ENCODE measurements around the gene RBM5.
A peak's percentile ranks its signal among the peaks of the same experiment; 100 is the strongest.

Gene RBM5

DNA sequence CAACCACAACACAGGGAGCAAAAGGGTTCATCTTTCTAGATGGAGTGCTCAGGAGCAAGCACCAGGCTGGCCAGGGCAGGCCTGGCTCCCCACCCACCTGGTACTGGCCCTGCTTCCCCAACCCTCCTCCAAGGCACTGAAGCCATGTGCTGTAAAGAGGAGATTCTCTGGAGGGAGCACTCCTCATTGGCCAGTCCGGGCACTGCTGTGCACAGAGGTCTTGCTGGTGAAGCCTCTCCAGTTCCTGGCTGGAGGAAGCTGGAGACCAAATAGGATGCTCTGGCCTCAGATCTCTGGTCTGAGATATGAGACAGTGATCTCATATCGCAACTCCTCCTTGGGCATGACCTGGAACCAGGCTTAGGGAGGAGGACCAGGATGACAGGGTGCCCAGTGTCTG, 58.7 kb downstream of the RBM5 start:
- no peak overlapping the region for H3K27ac ChIP-seq (ENCODE audit: low read length)
- no peak overlapping the region for H3K4me3 ChIP-seq (ENCODE audit: low read length)
- no peaks in the 10 kb centered on the region for H3K27me3 ChIP-seq (ENCODE audit: insufficient read depth, low read length)
- H3K9ac ChIP-seq (ENCODE audit: low read depth, low read length) = no peak overlapping the region
- peaks cover 9% of the 10 kb centered on the region; the same call in 1 of the 2 replicates for H3K4me1 ChIP-seq (ENCODE audit: insufficient read depth, low read length)
- H3K9me3 ChIP-seq (ENCODE audit: insufficient read depth, low read depth, low read length) = no peaks in the 10 kb centered on the region
- no peaks in the 10 kb centered on the region for H3K36me3 ChIP-seq (ENCODE audit: insufficient read depth, low read depth, low read length)

DNA sequence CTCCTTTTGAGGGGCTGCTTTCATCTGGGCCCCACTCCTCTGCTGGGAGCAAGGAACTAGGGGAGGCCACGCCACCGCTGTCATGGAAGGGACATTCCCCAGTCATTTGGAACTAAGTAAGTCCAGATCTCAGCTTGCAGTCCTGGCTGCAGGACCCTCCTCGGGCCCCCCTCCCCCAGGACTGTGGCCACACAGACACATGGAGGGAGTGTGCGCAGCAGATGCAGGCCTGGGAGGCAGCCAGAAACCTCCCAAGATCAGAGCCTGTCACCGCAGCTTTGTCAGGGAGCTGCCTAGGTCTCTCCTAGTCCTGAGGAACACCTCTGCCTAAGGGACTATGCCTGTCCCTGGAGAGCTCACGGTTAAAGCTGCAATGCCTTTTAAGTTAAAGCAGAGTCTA, 59.1 kb downstream of the RBM5 start:
- Histone ChIP-seq H3K9me3 (ENCODE audit: insufficient read depth, low read depth, low read length) (no peaks in the 10 kb centered on the region), H3K36me3 (ENCODE audit: insufficient read depth, low read depth, low read length) (no peaks in the 10 kb centered on the region), H3K27ac (ENCODE audit: low read length) (no peak overlapping the region), H3K9ac (ENCODE audit: low read depth, low read length) (no peak overlapping the region), H3K4me1 (ENCODE audit: insufficient read depth, low read length) (peaks cover 9% of the 10 kb centered on the region; the same call in 1 of the 2 replicates), H3K27me3 (ENCODE audit: insufficient read depth, low read length) (peaks cover 3% of the 10 kb centered on the region; the same call in 1 of the 2 replicates), H3K4me3 (ENCODE audit: low read length) (no peak overlapping the region)

DNA sequence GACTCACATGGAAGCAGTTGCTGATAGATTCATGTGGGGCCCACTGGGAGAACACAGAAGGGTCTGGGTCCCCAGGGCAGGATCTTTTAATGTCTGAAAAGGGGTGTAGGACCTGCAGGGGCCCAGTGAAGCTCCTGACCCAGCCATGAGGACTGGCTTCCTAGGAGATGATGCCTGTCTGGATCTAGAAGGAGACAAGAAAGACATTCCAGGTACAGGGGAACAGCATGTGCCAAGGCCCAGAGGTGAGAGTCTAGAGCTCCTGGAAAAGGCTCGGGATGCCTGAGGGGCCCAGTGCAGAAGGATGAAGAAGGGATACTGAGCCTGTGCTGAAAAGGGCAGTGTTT, 61.7 kb downstream of the RBM5 start:
- H3K9ac ChIP-seq (ENCODE audit: low read depth, low read length) = peak overlapping the region; percentile 11; the same call in 1 of the 2 replicates
- no peak overlapping the region for H3K27ac ChIP-seq (ENCODE audit: low read length)
- peaks cover 9% of the 10 kb centered on the region; the same call in 1 of the 2 replicates for H3K4me1 ChIP-seq (ENCODE audit: insufficient read depth, low read length)
- no peak overlapping the region for H3K4me3 ChIP-seq (ENCODE audit: low read length)
- H3K27me3 ChIP-seq (ENCODE audit: insufficient read depth, low read length) = peaks cover 20% of the 10 kb centered on the region
- no peaks in the 10 kb centered on the region for H3K9me3 ChIP-seq (ENCODE audit: insufficient read depth, low read depth, low read length)
- no peaks in the 10 kb centered on the region for H3K36me3 ChIP-seq (ENCODE audit: insufficient read depth, low read depth, low read length)

DNA sequence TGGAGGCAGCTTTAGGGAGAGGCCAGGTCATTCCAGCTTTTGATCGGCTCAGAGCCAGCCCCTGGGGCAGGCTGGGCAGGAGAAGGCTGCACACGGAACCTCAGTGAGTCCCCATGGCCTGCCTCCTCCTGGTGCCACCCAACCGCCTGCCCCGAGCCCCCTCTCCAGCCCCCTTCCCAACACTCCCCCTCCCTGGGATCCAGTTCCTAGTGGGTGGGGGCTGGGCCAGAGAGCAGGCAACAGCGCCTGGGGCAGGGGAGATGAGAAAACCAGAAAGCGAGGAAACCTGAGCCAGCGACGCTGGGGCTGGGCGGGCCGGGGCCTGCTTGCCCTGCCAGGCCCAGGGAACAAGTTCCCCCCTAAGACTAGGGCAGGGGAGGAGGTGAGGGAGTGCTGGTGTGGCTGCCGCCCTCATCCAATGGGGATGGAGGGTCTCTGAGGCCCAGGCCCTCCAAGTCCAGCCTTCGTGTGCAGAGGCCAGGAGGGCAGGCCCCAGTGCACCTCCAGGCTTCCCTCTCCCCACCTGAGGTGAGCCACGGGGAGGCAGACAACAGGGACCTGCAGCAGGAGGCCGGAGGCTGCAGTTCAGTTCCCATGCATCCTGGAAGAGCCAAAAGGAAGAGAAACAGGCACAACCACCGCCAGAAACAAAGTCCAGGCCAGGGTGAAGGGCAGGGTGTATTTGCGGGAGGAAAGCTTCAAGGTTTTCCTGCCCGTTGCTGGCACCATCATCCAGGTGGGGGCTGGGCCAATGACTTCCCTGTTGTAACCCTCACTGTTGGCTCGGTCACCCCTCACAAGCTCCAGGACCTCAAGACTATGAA, 62.4 kb downstream of the RBM5 start:
- H3K27me3 ChIP-seq (ENCODE audit: insufficient read depth, low read length) = peaks cover 27% of the 10 kb centered on the region
- no peak overlapping the region for H3K27ac ChIP-seq (ENCODE audit: low read length)
- no peak overlapping the region; the same call in none of the 2 replicates for H3K9ac ChIP-seq (ENCODE audit: low read depth, low read length)
- no peaks in the 10 kb centered on the region for H3K36me3 ChIP-seq (ENCODE audit: insufficient read depth, low read depth, low read length)
- peaks cover 12% of the 10 kb centered on the region; the same call in 1 of the 2 replicates for H3K4me1 ChIP-seq (ENCODE audit: insufficient read depth, low read length)
- H3K4me3 ChIP-seq (ENCODE audit: low read length) = no peak overlapping the region
- H3K9me3 ChIP-seq (ENCODE audit: insufficient read depth, low read depth, low read length) = no peaks in the 10 kb centered on the region

DNA sequence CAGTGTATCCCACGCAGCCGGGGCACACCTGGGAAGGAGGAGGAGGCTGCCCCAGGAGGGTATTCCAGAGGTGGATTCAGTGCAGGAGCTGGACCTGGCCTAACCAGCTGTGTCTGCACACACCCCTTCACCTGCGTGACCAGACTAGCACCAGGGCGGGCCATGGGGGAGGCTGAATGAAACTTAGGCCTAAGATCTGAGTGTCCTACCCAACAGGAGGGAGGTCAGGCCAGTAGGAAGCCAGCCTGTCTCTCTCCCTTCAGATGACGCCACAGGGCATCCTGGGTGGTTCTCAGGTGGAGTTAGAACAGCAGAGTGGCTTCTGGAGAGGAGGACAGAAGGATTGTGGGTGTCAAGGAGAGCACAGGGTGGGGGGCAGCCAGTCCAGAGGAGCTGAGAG, 63.0 kb downstream of the RBM5 start:
- Histone ChIP-seq H3K27ac (ENCODE audit: low read length) (no peak overlapping the region), H3K9ac (ENCODE audit: low read depth, low read length) (no peak overlapping the region)

DNA sequence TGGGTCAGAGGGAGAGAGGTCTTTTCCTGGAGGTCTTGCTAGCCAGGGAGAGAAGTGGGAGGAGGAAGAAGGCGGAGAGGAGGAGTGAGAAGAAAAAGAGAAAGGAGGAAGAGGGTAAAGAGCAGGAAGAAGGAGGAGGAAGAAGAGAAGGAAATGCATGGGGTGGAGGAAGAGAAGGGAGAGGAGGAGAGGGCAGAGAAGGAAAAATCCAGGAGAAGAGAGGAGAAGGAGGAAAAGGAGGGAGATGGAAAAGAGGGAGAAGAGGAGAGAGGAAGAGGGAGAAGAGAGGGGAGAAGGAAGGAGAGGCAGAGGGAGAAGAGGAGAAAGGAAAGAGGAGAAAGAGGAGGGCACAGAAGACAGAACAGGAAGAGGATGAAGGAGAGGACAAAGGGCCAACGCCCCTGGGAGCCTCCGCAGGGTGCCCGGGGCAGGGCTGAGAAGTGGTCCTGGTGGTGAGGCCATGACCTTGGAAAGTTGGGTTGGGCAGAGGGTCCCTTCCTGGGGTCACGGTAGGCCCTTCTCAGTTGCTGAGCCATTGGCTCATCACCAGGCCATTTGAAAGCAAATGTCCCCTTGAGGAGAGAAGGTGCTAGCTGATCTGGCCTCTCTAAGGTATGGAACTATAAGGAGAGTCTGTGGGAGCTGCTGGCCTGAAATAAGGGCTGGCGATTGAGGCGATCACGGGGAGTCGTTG, 65.2 kb downstream of the RBM5 start:
- no peak overlapping the region for H3K9ac ChIP-seq (ENCODE audit: low read depth, low read length)
- no peaks in the 10 kb centered on the region for H3K36me3 ChIP-seq (ENCODE audit: insufficient read depth, low read depth, low read length)
- no peak overlapping the region for H3K27ac ChIP-seq (ENCODE audit: low read length)
- H3K4me3 ChIP-seq (ENCODE audit: low read length) = peak overlapping the region; percentile 50; the same call in 1 of the 2 replicates
- no peaks in the 10 kb centered on the region for H3K9me3 ChIP-seq (ENCODE audit: insufficient read depth, low read depth, low read length)
- H3K27me3 ChIP-seq (ENCODE audit: insufficient read depth, low read length) = peaks cover 36% of the 10 kb centered on the region
- H3K4me1 ChIP-seq (ENCODE audit: insufficient read depth, low read length) = peaks cover 25% of the 10 kb centered on the region; the same call in 1 of the 2 replicates

More for the DNA sequence above, 63.0 kb downstream of the RBM5 start:
- Histone ChIP-seq H3K9me3 (ENCODE audit: insufficient read depth, low read depth, low read length) (no peaks in the 10 kb centered on the region), H3K4me1 (ENCODE audit: insufficient read depth, low read length) (peaks cover 18% of the 10 kb centered on the region; the same call in 1 of the 2 replicates), H3K27me3 (ENCODE audit: insufficient read depth, low read length) (peaks cover 34% of the 10 kb centered on the region), H3K4me3 (ENCODE audit: low read length) (no peak overlapping the region), H3K36me3 (ENCODE audit: insufficient read depth, low read depth, low read length) (no peaks in the 10 kb centered on the region)

DNA sequence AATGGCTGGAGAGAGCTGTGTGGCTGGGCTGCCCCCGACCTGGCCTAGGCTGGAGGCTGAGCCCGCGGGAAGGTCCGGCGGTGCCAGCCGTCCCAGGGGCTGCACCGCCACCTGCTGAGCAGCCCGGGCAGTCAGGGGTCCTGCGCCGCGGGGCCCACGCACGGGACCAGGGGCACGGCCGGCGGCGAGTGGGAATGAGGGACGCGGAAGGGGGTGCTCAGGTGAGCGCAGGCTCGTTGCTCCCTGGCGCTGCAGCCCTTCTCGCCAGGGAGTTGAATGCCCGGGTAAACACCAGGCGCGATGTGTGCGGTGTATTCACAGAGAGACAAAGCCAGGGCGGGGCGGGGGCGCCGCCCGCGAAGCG, 65.7 kb downstream of the RBM5 start:
- Histone ChIP-seq H3K4me3 (ENCODE audit: low read length) (peak overlapping the region; percentile 50; the same call in 1 of the 2 replicates), H3K27ac (ENCODE audit: low read length) (no peak overlapping the region), H3K9ac (ENCODE audit: low read depth, low read length) (no peak overlapping the region), H3K9me3 (ENCODE audit: insufficient read depth, low read depth, low read length) (no peaks in the 10 kb centered on the region), H3K36me3 (ENCODE audit: insufficient read depth, low read depth, low read length) (no peaks in the 10 kb centered on the region), H3K27me3 (ENCODE audit: insufficient read depth, low read length) (peaks cover 36% of the 10 kb centered on the region), H3K4me1 (ENCODE audit: insufficient read depth, low read length) (peaks cover 25% of the 10 kb centered on the region; the same call in 1 of the 2 replicates)

DNA sequence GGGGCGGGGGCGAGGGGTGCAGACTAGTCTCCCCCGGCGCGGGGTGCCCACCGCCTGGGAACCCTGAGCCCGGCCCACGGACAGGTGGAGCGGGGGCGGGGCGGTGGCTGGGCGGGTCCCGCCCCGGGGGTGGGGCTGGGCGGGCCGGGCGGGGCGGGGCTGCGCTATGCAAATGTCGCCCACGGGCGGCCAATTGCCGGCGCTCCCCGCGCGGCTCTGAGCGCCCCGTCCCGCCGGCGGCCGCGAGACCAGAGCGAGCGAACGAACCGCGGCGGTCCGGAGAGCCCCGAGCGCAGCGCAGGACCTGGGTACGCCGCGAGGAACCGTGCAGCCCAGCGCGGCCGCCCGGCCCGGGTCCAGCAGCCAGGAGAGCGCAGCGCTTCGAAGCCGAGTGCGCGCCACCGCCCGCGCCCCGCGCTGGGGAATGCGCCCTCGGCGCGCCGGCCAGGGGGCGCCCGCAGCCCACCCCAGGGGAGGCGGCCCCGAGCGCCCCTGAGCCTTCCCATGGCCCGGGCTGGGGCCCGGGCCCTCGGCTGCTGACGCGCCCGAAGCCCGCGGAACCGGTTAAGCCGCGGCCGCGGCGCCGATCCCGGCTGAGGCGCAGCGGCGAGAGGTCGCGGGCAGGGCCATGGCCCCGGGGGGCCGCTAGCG, 66.2 kb downstream of the RBM5 start, which contains the start of gene SEMA3F:
Gene SEMA3F (plus strand): TSS at position 485 of the 651 bp plus-strand sequence. CDS start 4,299 bp downstream, outside the sequence.
- no peaks in the 10 kb centered on the region for H3K9me3 ChIP-seq (ENCODE audit: insufficient read depth, low read depth, low read length)
- H3K9ac ChIP-seq (ENCODE audit: low read depth, low read length) = peak within 1 kb of the TSS; percentile 90
- peak within 1 kb of the TSS; percentile 90 for H3K4me3 ChIP-seq (ENCODE audit: low read length)
- H3K36me3 ChIP-seq (ENCODE audit: insufficient read depth, low read depth, low read length) = peaks cover 5% of the 10 kb centered on the region; the same call in 1 of the 2 replicates
- no peak within 1 kb of the TSS for H3K27ac ChIP-seq (ENCODE audit: low read length)
- peaks cover 36% of the 10 kb centered on the region for H3K27me3 ChIP-seq (ENCODE audit: insufficient read depth, low read length)
- peaks cover 25% of the 10 kb centered on the region; the same call in 1 of the 2 replicates for H3K4me1 ChIP-seq (ENCODE audit: insufficient read depth, low read length)

DNA sequence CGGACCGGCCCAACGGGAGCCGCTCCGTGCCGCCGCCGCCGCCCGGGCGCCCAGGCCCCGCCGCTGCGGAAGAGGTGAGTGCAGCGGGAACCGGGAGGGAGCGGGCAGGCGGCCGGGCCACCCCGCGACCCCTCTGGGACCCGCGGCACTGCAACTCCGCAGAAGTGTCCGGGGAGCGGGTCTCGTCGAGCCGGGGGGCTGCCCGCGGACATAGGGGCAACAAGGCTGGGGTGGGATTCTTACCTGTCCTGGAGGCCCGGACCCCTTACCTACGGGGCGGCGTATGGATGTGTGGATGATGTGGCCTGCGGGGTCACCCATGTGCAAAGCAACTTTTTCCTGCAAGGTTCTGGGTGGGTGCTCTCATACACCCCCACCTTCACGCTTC, 66.8 kb downstream of the RBM5 start:
- Histone ChIP-seq H3K9me3 (ENCODE audit: insufficient read depth, low read depth, low read length) (no peaks in the 10 kb centered on the region), H3K36me3 (ENCODE audit: insufficient read depth, low read depth, low read length) (peaks cover 10% of the 10 kb centered on the region; the same call in 1 of the 2 replicates), H3K9ac (ENCODE audit: low read depth, low read length) (peak overlapping the region; percentile 90), H3K4me1 (ENCODE audit: insufficient read depth, low read length) (peaks cover 23% of the 10 kb centered on the region; the same call in 1 of the 2 replicates), H3K4me3 (ENCODE audit: low read length) (peak overlapping the region; percentile 90), H3K27ac (ENCODE audit: low read length) (no peak overlapping the region), H3K27me3 (ENCODE audit: insufficient read depth, low read length) (peaks cover 36% of the 10 kb centered on the region)

DNA sequence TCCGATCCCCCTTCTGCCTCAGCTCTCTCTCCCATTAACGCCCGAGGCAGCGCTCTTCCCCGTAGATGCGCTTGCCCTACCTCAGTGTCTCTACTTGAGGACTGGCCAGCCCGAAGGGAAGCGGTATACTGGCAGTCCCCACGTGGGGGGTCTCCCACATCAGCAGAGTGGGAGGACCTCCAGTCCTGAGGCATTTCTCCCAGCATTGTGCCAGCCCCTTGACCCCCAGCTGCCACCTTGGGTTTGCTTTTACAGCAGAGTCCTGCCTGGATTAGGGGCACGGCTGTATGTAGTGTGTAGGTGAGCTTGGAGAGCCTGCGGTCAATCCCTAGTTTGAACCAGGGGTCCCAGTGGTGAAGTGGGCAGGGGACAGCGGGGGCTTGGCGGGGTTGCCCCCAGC, 67.2 kb downstream of the RBM5 start:
- peak overlapping the region; percentile 90 for H3K9ac ChIP-seq (ENCODE audit: low read depth, low read length)
- H3K27ac ChIP-seq (ENCODE audit: low read length) = no peak overlapping the region
- H3K27me3 ChIP-seq (ENCODE audit: insufficient read depth, low read length) = peaks cover 36% of the 10 kb centered on the region
- peaks cover 11% of the 10 kb centered on the region; the same call in 1 of the 2 replicates for H3K36me3 ChIP-seq (ENCODE audit: insufficient read depth, low read depth, low read length)
- peaks cover 21% of the 10 kb centered on the region; the same call in 1 of the 2 replicates for H3K4me1 ChIP-seq (ENCODE audit: insufficient read depth, low read length)
- H3K4me3 ChIP-seq (ENCODE audit: low read length) = peak overlapping the region; percentile 90
- H3K9me3 ChIP-seq (ENCODE audit: insufficient read depth, low read depth, low read length) = no peaks in the 10 kb centered on the region
